Stimulated activated CD8-positive, alpha-beta memory T cell treated with anti-CD3 and anti-CD28 coated beads, Interleukin-12 subunit alpha, Interleukin-12 subunit beta, amount 100 ng/mL, for 24 hours (primary cell): ENCODE results near the gene CCL14.
"Not testable (repeated sequence)": the region's sequence is repeated elsewhere in the genome, so short reads cannot be mapped to it uniquely, and the experiment has no call there.

Experiments used
- DNase-seq: peaks from one replicate; pipeline ENCODE4 v3.0.0-alpha.2; 2020; ENCODE audit errors: extremely low read depth

Gene CCL14

GRCh38 chr17:35942588-35943186 is 43.8 kb downstream of the CCL14 start:
- no peak for DNase-seq

GRCh38 chr17:35938492-35938891 is 48.0 kb downstream of the CCL14 start:
- not testable (repeated sequence) for DNase-seq

DNA sequence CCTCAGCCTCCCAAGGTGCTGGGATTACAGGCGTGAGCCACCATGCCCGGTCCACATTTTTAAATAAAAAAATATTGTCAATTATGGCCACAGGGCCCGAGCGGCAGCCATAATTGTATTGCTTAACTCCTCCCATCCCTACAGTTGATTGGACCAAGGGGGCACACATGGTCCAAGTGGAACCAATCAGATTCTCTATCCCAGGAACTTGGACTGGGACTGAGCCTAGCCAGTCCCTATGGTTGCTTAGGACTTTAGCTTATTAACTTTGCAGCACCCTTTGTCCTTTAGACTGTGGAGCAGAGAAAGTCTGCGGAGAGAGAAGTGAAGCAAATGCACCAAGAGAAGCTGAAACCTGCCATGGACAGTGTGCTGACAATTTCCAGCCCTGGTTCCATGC is 50.5 kb downstream of the CCL14 start:
- DNase-seq: no peak

DNA sequence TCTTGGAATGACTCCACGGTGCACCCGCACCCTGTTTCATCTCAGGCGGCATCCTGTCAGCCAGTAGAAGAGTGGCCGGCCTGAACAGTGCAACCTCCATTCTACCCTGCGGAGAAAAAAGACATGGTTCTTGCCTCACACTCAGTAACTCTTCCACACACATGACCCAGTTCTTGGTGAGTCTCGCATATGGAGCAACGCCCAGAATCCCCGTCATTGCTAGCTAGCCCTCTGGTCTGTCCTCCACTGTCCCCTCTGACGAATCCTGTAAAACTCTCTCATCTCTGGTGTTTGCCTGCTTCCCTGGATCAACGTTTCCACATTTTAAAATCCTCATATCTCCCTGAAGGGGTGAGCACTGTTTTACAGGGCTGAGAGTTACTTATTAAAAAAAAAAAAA is 51.8 kb downstream of the CCL14 start:
- DNase-seq: no peak
